Measurements from ENCODE around the gene ADGRV1.
A peak's percentile ranks its signal among the peaks of the same experiment; 100 is the strongest.
"Not testable (repeated sequence)": the region's sequence is repeated elsewhere in the genome, so short reads cannot be mapped to it uniquely, and the experiment has no call there.

The ADGRV1 gene

DNA sequence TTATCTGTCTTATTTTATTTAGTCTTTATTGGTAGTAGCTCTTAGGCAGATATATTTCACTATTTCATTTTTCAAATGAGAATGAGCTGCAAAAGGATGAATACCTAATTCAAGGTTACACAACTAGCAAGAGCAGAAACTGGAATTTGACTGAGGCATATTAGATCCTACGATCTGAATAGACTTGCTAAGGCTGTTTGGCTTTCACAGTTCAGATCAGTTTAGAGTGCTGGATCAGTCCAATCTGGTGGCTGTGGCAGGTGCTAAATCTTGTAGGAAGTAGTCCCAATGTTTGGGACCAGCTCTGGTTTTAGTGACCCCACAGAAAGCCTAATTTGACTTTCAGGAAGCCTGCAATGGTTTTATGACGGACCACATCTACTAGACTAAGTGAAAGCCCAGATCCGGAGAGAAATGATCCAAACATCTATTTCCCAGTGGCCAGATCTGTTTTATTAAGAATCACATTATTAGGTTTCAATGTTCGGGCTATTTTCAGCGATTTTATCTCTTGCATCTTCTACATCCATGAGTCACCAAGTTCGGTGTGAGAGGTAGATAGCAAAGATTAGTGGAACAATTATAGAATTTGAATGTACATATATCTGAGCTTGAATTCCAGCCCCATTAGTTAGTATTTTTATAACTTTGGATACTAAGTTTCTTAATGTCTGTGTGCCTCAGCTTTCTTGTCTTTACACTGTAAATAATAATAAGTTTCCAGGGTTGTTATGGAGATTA is 359.5 kb downstream of the ADGRV1 start:
- Mint-ChIP-seq H3K4me3 (no peak overlapping the region), H3K9me3 (no peaks in the 10 kb centered on the region), H3K4me1 (ENCODE audit: low read depth in 2 of 2) (no peaks in the 10 kb centered on the region), H3K27ac (no peak overlapping the region), H3K36me3 (ENCODE audit: insufficient read depth) (no peaks in the 10 kb centered on the region), H3K27me3 (peaks cover 21 to 24% of the 10 kb centered on the region in 2 donors)
- no peak for ATAC-seq (replicated peaks)
- no peak for DNase-seq

DNA sequence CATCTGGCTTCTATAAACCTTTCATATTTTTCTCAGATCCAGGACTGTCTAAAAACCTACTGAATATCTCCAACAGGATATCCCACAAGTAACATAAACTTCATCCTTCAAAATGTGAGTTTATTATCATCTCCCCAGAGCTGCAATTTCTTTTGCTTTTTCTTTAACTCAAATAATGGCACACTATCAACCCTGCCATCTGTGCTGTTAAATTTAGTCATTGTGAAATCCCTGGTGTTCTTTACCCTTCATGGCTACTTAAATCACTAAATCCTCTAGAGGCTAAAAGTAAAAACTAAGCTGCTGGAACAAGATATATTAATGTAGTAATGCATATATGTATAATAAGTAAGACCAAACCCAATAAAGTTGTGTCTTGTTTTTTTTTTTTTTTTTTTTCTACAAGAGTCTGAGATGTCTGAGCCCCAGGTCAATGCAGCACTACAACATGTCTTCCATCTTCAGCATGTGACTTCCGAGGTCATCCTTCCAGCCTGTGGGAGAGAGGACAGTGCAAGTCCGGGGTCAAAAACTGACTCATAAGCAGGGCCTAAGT is 362.9 kb downstream of the ADGRV1 start:
- no peak for DNase-seq
- H3K4me1 Mint-ChIP-seq (ENCODE audit: low read depth in 2 of 2), result no peaks in the 10 kb centered on the region
- H3K27me3 Mint-ChIP-seq, result peaks cover 12 to 15% of the 10 kb centered on the region in 2 donors
- no peak overlapping the region for H3K27ac Mint-ChIP-seq
- no peak for ATAC-seq (replicated peaks)
- H3K4me3 Mint-ChIP-seq, result no peak overlapping the region
- H3K9me3 Mint-ChIP-seq, result peaks cover 0 to 1% of the 10 kb centered on the region in 2 donors
- H3K36me3 Mint-ChIP-seq (ENCODE audit: insufficient read depth), result no peaks in the 10 kb centered on the region

GRCh38 chr5:90924222-90924621 is 365.6 kb downstream of the ADGRV1 start:
- not testable (repeated sequence) for H3K4me3 Mint-ChIP-seq; ATAC-seq (replicated peaks); DNase-seq; H3K36me3 Mint-ChIP-seq (ENCODE audit: insufficient read depth); H3K27ac Mint-ChIP-seq; H3K9me3 Mint-ChIP-seq; H3K4me1 Mint-ChIP-seq (ENCODE audit: low read depth in 2 of 2)
- H3K27me3 Mint-ChIP-seq, result peaks cover 15 to 18% of the 10 kb centered on the region in 2 donors

DNA sequence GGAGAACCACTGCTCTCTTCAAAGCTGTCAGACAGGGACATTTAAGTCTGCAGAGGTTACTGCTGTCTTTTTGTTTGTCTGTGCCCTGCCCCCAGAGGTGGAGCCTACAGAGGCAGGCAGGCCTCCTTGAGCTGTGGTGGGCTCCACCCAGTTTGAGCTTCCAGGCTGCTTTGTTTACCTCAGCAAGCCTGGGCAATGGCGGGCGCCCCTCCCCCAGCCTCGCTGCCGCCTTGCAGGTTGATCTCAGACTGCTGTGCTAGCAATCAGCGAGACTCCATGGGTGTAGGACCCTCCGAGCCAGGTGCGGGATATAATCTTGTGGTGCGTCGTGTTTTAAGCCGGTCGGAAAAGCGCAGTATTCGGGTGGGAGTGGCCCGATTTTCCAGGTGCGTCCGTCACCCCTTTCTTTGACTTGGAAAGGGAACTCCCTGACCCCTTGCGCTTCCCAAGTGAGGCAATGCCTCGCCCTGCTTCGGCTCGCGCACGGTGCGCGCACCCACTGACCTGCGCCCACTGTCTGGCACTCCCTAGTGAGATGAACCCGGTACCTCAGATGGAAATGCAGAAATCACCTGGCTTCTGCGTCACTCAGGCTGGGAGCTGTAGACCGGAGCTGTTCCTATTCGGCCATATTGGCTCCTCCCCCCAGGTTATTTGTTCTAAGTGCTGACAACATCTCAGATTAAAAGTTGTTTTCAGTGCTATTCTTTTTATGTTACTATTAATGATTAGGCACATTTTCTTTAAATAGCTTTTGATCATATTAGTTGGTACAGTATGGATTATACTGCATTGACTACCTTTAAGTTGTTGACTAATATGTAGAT is 370.6 kb downstream of the ADGRV1 start:
- H3K4me1 Mint-ChIP-seq (ENCODE audit: low read depth in 2 of 2); H3K9me3 Mint-ChIP-seq; H3K4me3 Mint-ChIP-seq; ATAC-seq (replicated peaks); H3K27ac Mint-ChIP-seq; DNase-seq; H3K36me3 Mint-ChIP-seq (ENCODE audit: insufficient read depth): not testable (repeated sequence)
- H3K27me3 Mint-ChIP-seq, result peaks cover 18 to 27% of the 10 kb centered on the region in 2 donors

DNA sequence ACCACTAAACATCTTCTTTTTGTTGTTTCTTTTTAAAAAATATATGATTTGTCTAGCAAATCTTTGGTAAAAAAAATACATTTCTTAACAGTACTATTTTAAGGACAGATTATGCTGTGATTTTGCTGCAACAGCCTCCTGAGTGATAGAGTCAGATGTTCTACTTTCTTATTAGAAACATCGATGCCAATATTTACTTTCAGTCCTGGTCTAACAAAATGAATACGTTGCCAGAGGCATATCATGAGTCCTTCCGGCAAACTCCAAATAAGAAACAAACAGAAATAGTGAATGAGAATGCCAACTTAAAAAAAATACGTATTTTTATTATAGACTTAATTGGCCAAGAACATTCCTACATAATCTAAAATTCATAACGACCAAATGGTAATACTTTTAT is 371.5 kb downstream of the ADGRV1 start:
- Mint-ChIP-seq H3K4me3 (no peak overlapping the region), H3K9me3 (peaks cover 0 to 3% of the 10 kb centered on the region in 2 donors), H3K36me3 (ENCODE audit: insufficient read depth) (no peaks in the 10 kb centered on the region), H3K4me1 (ENCODE audit: low read depth in 2 of 2) (peaks cover 0 to 5% of the 10 kb centered on the region in 2 donors), H3K27ac (no peak overlapping the region), H3K27me3 (peaks cover 18 to 27% of the 10 kb centered on the region in 2 donors)
- no peak for DNase-seq
- ATAC-seq (replicated peaks), result no peak

DNA sequence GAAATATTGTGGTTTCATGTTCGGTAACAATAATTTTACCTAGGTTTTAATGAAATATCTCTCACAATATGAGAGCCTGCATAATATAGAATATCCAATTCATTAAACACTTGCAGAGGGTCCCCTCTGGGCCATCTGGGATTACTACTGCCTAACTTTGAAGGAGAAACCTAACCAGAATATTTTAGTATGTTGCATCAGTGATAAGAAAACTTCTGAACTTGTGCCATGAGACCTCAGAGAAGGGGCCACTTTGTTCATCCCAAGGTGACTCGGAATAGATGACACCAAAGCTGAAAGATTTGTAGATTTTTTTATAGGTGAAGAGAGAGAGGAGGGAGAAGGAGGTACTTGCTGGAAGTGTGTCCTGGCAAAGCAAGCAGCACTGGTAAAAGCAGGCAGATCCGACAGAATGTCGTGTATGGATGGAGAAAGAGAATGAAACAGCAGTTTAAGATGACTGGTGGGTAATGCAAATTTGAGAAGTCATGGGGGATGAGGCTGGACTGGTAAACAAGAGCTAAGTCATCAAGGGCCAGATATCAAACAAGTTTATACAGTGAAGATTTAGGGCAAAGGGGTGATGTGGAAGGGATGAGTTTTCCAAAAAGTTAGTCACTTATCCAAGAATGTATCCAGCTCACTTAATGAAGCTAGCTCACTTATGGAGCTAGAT is 372.3 kb downstream of the ADGRV1 start:
- Mint-ChIP-seq H3K27ac (no peak overlapping the region), H3K36me3 (ENCODE audit: insufficient read depth) (no peaks in the 10 kb centered on the region), H3K27me3 (peaks cover 18 to 27% of the 10 kb centered on the region in 2 donors), H3K9me3 (peaks cover 0 to 3% of the 10 kb centered on the region in 2 donors), H3K4me1 (ENCODE audit: low read depth in 2 of 2) (peaks cover 0 to 5% of the 10 kb centered on the region in 2 donors), H3K4me3 (no peak overlapping the region)
- ATAC-seq (replicated peaks) (no peak), DNase-seq (no peak)

GRCh38 chr5:90932052-90932699 is 373.6 kb downstream of the ADGRV1 start:
- Mint-ChIP-seq H3K27ac (no peak overlapping the region), H3K9me3 (peaks cover 0 to 3% of the 10 kb centered on the region in 2 donors), H3K36me3 (ENCODE audit: insufficient read depth) (no peaks in the 10 kb centered on the region), H3K4me3 (no peak overlapping the region), H3K27me3 (peaks cover 17 to 27% of the 10 kb centered on the region in 2 donors), H3K4me1 (ENCODE audit: low read depth in 2 of 2) (peaks cover 0 to 5% of the 10 kb centered on the region in 2 donors)
- DNase-seq (peak in 1 of 3 experiments; percentile 18), ATAC-seq (replicated peaks) (no peak)

DNA sequence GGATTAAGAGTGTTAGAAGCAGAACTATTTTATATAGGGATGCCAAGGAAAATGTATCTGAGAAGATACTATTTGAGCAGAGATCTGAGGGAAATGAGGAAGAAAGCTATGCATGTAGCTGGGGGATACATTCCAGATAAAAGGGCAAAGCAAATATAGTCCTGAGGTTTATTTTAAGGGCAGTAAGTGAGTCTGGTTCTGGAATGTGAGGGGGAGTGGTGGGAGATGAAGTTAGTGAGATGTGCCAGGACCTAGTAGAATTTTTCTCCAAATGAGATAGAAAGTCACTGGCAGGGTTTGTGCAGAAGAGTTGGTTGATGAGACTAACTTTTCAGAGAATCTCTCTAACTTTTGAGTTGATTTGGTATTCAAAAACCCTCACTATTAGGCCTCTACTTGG is 374.7 kb downstream of the ADGRV1 start:
- Mint-ChIP-seq H3K9me3 (peaks cover 0 to 3% of the 10 kb centered on the region in 2 donors), H3K4me1 (ENCODE audit: low read depth in 2 of 2) (peaks cover 0 to 5% of the 10 kb centered on the region in 2 donors), H3K27ac (no peak overlapping the region), H3K4me3 (no peak overlapping the region), H3K36me3 (ENCODE audit: insufficient read depth) (no peaks in the 10 kb centered on the region), H3K27me3 (peaks cover 10 to 25% of the 10 kb centered on the region in 2 donors)
- no peak for ATAC-seq (replicated peaks)
- DNase-seq, result no peak

DNA sequence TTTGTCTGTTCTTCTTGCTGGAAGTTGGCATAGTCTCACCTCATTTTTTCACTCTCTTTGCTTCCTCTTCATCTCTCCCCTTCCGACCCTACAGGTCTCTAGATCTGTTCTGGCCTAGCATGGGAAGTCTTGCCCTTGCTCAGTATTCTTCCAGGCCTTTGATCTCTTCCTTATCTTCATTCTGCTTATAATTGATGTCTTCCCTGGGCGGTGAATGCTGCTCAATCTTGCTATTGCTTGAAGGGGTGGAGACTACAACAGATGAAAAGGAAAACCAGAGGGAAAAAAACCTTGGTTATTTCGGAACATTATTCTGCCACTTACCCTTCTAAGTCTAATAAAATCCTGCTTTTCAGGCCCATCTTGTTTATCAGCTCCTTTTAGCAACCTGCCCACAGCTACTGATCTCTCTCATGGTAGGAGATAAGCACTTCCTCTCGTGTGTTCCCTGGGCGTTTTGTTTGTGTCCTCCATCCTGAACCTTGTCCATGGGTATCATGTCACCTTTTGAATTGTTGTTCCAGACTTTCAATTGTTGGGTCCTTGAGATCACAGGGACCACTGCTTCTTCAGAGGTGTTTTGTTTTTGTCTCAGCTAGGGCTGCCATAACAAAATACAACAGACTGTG is 375.6 kb downstream of the ADGRV1 start:
- H3K4me3 Mint-ChIP-seq, result no peak overlapping the region
- H3K9me3 Mint-ChIP-seq, result peaks cover 0 to 3% of the 10 kb centered on the region in 2 donors
- no peaks in the 10 kb centered on the region for H3K36me3 Mint-ChIP-seq (ENCODE audit: insufficient read depth)
- H3K27ac Mint-ChIP-seq, result peak overlapping the region in 1 of 2 donors; percentile 64
- peaks cover 0 to 5% of the 10 kb centered on the region in 2 donors for H3K4me1 Mint-ChIP-seq (ENCODE audit: low read depth in 2 of 2)
- H3K27me3 Mint-ChIP-seq, result peaks cover 9 to 16% of the 10 kb centered on the region in 2 donors
- ATAC-seq (replicated peaks), result no peak
- DNase-seq, result no peak

GRCh38 chr5:90934738-90935137 is 376.1 kb downstream of the ADGRV1 start:
- Mint-ChIP-seq H3K27me3 (peaks cover 6 to 11% of the 10 kb centered on the region in 2 donors), H3K27ac (no peak overlapping the region), H3K9me3 (peaks cover 0 to 3% of the 10 kb centered on the region in 2 donors), H3K36me3 (ENCODE audit: insufficient read depth) (no peaks in the 10 kb centered on the region), H3K4me3 (no peak overlapping the region), H3K4me1 (ENCODE audit: low read depth in 2 of 2) (peaks cover 0 to 5% of the 10 kb centered on the region in 2 donors)
- DNase-seq (no peak), ATAC-seq (replicated peaks) (no peak)

- H3K27ac Mint-ChIP-seq, result no peak overlapping the region
- DNase-seq, result no peak
- H3K9me3 Mint-ChIP-seq, result peaks cover 0 to 3% of the 10 kb centered on the region in 2 donors
- peaks cover 4% of the 10 kb centered on the region in 2 donors for H3K4me1 Mint-ChIP-seq (ENCODE audit: low read depth in 2 of 2)
- H3K27me3 Mint-ChIP-seq, result no peaks in the 10 kb centered on the region
- no peaks in the 10 kb centered on the region for H3K36me3 Mint-ChIP-seq (ENCODE audit: insufficient read depth)
- H3K4me3 Mint-ChIP-seq, result no peak overlapping the region
- ATAC-seq (replicated peaks), result no peak
Observed at GRCh38 chr5:90939211-90939610, 380.6 kb downstream of the ADGRV1 start.

DNA sequence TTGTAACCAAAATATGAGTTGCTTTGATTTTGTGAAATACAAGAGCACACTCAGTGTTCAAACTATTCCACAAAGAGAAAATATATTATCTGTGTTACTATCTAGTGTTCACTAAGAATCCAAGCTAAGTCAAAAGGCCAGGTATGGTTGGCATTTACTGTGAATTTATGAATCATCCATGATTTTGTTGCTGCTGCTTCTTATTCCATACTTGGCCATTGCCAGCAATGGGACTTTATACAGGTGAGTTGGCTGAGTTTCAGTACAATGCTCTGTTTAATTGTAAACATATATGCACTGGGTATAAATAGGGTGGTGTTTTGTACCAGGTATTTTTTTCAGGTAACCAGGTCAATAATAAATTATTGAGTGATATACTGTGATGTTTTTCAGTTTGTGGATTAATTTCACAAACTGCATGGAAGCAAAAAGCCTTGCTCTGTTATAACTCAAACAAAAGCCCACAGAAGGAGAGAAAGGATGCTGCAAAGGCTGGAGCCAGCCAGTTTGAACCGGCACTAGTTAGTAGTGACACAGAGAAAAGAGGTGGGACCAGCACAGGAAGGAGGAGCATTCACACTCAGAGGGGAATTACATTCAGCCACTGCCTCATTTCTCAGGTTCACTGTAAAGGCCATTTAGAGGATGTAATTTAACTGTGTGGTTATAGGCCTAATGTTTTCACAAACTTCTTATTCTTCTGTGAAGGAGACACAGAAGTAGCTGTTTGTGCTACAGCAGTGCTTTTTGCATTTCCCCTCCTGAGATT is 381.8 kb downstream of the ADGRV1 start:
- DNase-seq (peak in 1 of 3 experiments; percentile 34), ATAC-seq (replicated peaks) (peak; percentile 91)
- Mint-ChIP-seq H3K36me3 (ENCODE audit: insufficient read depth) (no peaks in the 10 kb centered on the region), H3K27ac (peak overlapping the region; percentile 42 to 44), H3K27me3 (no peaks in the 10 kb centered on the region), H3K4me3 (no peak overlapping the region), H3K9me3 (no peaks in the 10 kb centered on the region), H3K4me1 (ENCODE audit: low read depth in 2 of 2) (peaks cover 4% of the 10 kb centered on the region in 2 donors)

All from effector memory CD8-positive, alpha-beta T cell (primary cell).